ENCODE measurements around the gene CDC7. TPM values are rescaled to one million over a fixed set of nuclear protein-coding genes. Genes with fewer than 3 reads are reported as not detected.

CDC7 gene
- total RNA-seq, 1 experiment from 2014 or later: 41.6 TPM

DNA sequence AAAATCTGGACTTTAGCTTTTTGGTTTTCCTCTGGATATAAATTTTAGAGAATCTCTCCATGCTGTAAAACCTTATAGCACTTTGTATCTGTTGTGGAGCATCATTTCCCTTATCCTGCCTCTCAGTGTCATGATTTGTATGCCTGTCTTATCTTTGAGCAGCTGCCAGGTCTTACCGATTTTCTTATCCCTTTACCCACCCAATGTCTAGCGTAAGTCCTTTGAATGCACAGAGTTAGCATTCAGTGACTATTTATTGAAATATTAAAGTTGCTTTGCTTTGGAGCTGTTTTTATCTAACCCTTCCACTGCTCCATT is 37.3 kb downstream of the CDC7 start:
- no peak overlapping the region for H4K5ac ChIP-seq (ENCODE audit: insufficient read length, low read depth, low read length)
- no peak overlapping the region for H2BK12ac ChIP-seq (ENCODE audit: insufficient read length, low read depth, low read length)
- H3K9ac ChIP-seq (ENCODE audit: extremely low read depth, insufficient read length, low read length): no peak overlapping the region
- no peak overlapping the region for H2AK5ac ChIP-seq (ENCODE audit: insufficient read length, low read length)
- TF ChIP-seq, protein P1, sequence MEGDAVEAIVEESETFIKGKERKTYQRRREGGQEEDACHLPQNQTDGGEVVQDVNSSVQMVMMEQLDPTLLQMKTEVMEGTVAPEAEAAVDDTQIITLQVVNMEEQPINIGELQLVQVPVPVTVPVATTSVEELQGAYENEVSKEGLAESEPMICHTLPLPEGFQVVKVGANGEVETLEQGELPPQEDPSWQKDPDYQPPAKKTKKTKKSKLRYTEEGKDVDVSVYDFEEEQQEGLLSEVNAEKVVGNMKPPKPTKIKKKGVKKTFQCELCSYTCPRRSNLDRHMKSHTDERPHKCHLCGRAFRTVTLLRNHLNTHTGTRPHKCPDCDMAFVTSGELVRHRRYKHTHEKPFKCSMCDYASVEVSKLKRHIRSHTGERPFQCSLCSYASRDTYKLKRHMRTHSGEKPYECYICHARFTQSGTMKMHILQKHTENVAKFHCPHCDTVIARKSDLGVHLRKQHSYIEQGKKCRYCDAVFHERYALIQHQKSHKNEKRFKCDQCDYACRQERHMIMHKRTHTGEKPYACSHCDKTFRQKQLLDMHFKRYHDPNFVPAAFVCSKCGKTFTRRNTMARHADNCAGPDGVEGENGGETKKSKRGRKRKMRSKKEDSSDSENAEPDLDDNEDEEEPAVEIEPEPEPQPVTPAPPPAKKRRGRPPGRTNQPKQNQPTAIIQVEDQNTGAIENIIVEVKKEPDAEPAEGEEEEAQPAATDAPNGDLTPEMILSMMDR (conservative IDR thresholded peaks at IDR 0.05): no peak
- DNase-seq: no peak
- no peak overlapping the region for H2BK15ac ChIP-seq (ENCODE audit: low read depth, low read length)
- H3K18ac ChIP-seq (ENCODE audit: insufficient read length, low read depth, low read length): no peak overlapping the region
- H3K79me1 ChIP-seq (ENCODE audit: insufficient read depth, low read depth, low read length, poor library complexity, severe bottlenecking): no peaks in the 10 kb centered on the region
- no CpG with 5 or more reads among the region's 2 CpGs for WGBS (ENCODE audit: extremely low coverage, insufficient read length, low lambda C conversion rate)
- no peaks in the 10 kb centered on the region for H3K79me2 ChIP-seq (ENCODE audit: insufficient read depth, low read length)
- H3K23ac ChIP-seq (ENCODE audit: insufficient read length, low read depth, low read length): no peak overlapping the region
- H2BK120ac ChIP-seq (ENCODE audit: low read depth, low read length, poor library complexity, severe bottlenecking): no peak overlapping the region
- no peaks in the 10 kb centered on the region for H3K4me1 ChIP-seq (ENCODE audit: insufficient read depth, low read length)
- H4K8ac ChIP-seq (replicated peaks; ENCODE audit: insufficient read length, low read depth, low read length): no peak overlapping the region
- no peaks in the 10 kb centered on the region for H3K9me3 ChIP-seq (ENCODE audit: control insufficient read depth, low read depth, low read length)
- H3K27ac ChIP-seq (ENCODE audit: insufficient read length, low read depth, low read length): no peak overlapping the region
- no peaks in the 10 kb centered on the region for H3K27me3 ChIP-seq (ENCODE audit: insufficient read depth, low read length)
- H3K9me3 Mint-ChIP-seq: no peaks in the 10 kb centered on the region
- no peak overlapping the region for H3K4me2 ChIP-seq (ENCODE audit: insufficient read depth, insufficient read length, low read length)
- no peak overlapping the region for H3K56ac ChIP-seq (ENCODE audit: insufficient read length, low read depth, low read length)
- H4K91ac ChIP-seq (ENCODE audit: insufficient read length, low read depth, low read length): no peak overlapping the region
- no peak overlapping the region for H2BK20ac ChIP-seq (ENCODE audit: low read depth, low read length, poor library complexity, severe bottlenecking)
- H3K4me3 Mint-ChIP-seq: no peak overlapping the region
- peaks cover 3% of the 10 kb centered on the region in 2 experiments; a peak in 3 of 4 replicates for H3K4me1 Mint-ChIP-seq
- no peak overlapping the region for H3K4ac ChIP-seq (ENCODE audit: low read depth, low read length)
- H3K36me3 Mint-ChIP-seq (ENCODE audit: insufficient read depth in 1 of 3, low read depth in 3 of 3): no peaks in the 10 kb centered on the region
- H4K20me1 ChIP-seq (ENCODE audit: control insufficient read depth, insufficient read depth, insufficient read length): no peaks in the 10 kb centered on the region
- no peak overlapping the region for H3T11ph ChIP-seq (ENCODE audit: low read length)
- no peaks in the 10 kb centered on the region for H3K23me2 ChIP-seq (ENCODE audit: insufficient read length, low read depth, low read length, poor library complexity, severe bottlenecking)
- no peak overlapping the region for H2BK5ac ChIP-seq (ENCODE audit: insufficient read length, low read length)
- H2AFZ ChIP-seq (ENCODE audit: low read length): no peak overlapping the region
- H3K27me3 Mint-ChIP-seq (ENCODE audit: low read depth): no peaks in the 10 kb centered on the region
- no peak overlapping the region for H3K27ac Mint-ChIP-seq
- no peak overlapping the region for H3K14ac ChIP-seq (ENCODE audit: insufficient read depth, low read length)
